Measurements from ENCODE around the gene SV2B. TPM values are rescaled to one million over a fixed set of nuclear protein-coding genes. Genes with fewer than 3 reads are reported as not detected.

SV2B gene
- total and polyA plus RNA-seq, 2 experiments from 2014 or later, result 0.17 to 2.2 TPM

- TF ChIP-seq EZH2phosphoT487 (IDR thresholded peaks at IDR 0.05; ENCODE audit: low read depth, severe bottlenecking, unreplicated experiment) (no peak), EZH2 (IDR thresholded peaks at IDR 0.05; ENCODE audit: borderline replicate concordance) (no peak), CTCF (IDR thresholded peaks at IDR 0.05; ENCODE audit: poor library complexity) (no peak)
- peak; percentile 73 for DNase-seq (ENCODE audit: low spot score)
- no peaks in the 10 kb centered on the region for H3K36me3 ChIP-seq (replicated peaks; ENCODE audit: insufficient read depth, low read depth)
These were observed 87.0 kb downstream of the SV2B start for GRCh38 chr15:91186904-91187656.

GRCh38 chr15:91192285-91192684, 92.2 kb downstream of the SV2B start:
- Histone ChIP-seq H3K4me2 (no peak overlapping the region), H3K4me3 (no peak overlapping the region), H3K9me2 (replicated peaks; ENCODE audit: insufficient read depth) (no peaks in the 10 kb centered on the region), H3K4me1 (ENCODE audit: insufficient read depth) (no peaks in the 10 kb centered on the region), H2AFZ (no peak overlapping the region), H3K9me3 (ENCODE audit: low read depth) (no peaks in the 10 kb centered on the region), H3K36me3 (replicated peaks; ENCODE audit: insufficient read depth, low read depth) (no peaks in the 10 kb centered on the region), H3K27me3 (no peaks in the 10 kb centered on the region), H3K27ac (no peak overlapping the region), H3K79me2 (no peaks in the 10 kb centered on the region), H4K20me1 (ENCODE audit: insufficient read depth, poor library complexity, severe bottlenecking) (no peaks in the 10 kb centered on the region)
- TF ChIP-seq EZH2 (IDR thresholded peaks at IDR 0.05; ENCODE audit: borderline replicate concordance) (no peak), CTCF (IDR thresholded peaks at IDR 0.05; ENCODE audit: poor library complexity) (no peak), EZH2phosphoT487 (IDR thresholded peaks at IDR 0.05; ENCODE audit: low read depth, severe bottlenecking, unreplicated experiment) (no peak)
- DNase-seq (ENCODE audit: low spot score), result no peak
- 90% methylated on average over 1 of the region's 1 CpG for WGBS (ENCODE audit: low lambda C conversion rate, missing lambda C conversion rate)

More at GRCh38 chr15:91186904-91187656, 87.0 kb downstream of the SV2B start:
- no peak overlapping the region for H3K4me3 ChIP-seq
- no peaks in the 10 kb centered on the region for H3K9me3 ChIP-seq (ENCODE audit: low read depth)
- no peak overlapping the region for H2AFZ ChIP-seq
- no peaks in the 10 kb centered on the region for H3K27me3 ChIP-seq
- no peak overlapping the region for H3K27ac ChIP-seq
- 55% methylated on average over 6 of the region's 6 CpGs for WGBS (ENCODE audit: low lambda C conversion rate, missing lambda C conversion rate)
- H3K4me1 ChIP-seq (ENCODE audit: insufficient read depth), result no peaks in the 10 kb centered on the region
- no peak overlapping the region for H3K4me2 ChIP-seq
- H3K79me2 ChIP-seq, result no peaks in the 10 kb centered on the region
- no peaks in the 10 kb centered on the region for H3K9me2 ChIP-seq (replicated peaks; ENCODE audit: insufficient read depth)
- H4K20me1 ChIP-seq (ENCODE audit: insufficient read depth, poor library complexity, severe bottlenecking), result no peaks in the 10 kb centered on the region

GRCh38 chr15:91192690-91193377, 92.8 kb downstream of the SV2B start:
- no peaks in the 10 kb centered on the region for H3K9me3 ChIP-seq (ENCODE audit: low read depth)
- no peak for DNase-seq (ENCODE audit: low spot score)
- no peak overlapping the region for H3K4me3 ChIP-seq
- no peaks in the 10 kb centered on the region for H3K36me3 ChIP-seq (replicated peaks; ENCODE audit: insufficient read depth, low read depth)
- no peaks in the 10 kb centered on the region for H3K27me3 ChIP-seq
- WGBS (ENCODE audit: low lambda C conversion rate, missing lambda C conversion rate), result 79% methylated on average over 11 of the region's 11 CpGs
- H3K4me1 ChIP-seq (ENCODE audit: insufficient read depth), result no peaks in the 10 kb centered on the region
- no peak for TF ChIP-seq CTCF (IDR thresholded peaks at IDR 0.05; ENCODE audit: poor library complexity)
- H3K9me2 ChIP-seq (replicated peaks; ENCODE audit: insufficient read depth), result no peaks in the 10 kb centered on the region
- H2AFZ ChIP-seq, result no peak overlapping the region
- H3K79me2 ChIP-seq, result no peaks in the 10 kb centered on the region
- H3K27ac ChIP-seq, result no peak overlapping the region
- no peaks in the 10 kb centered on the region for H4K20me1 ChIP-seq (ENCODE audit: insufficient read depth, poor library complexity, severe bottlenecking)
- H3K4me2 ChIP-seq, result no peak overlapping the region
